ENCODE measurements around the gene CGB8. TPM values are rescaled to one million over a fixed set of nuclear protein-coding genes. Genes with fewer than 3 reads are reported as not detected.
A peak's percentile ranks its signal among the peaks of the same experiment; 100 is the strongest.

The CGB8 gene
- total RNA-seq, 1 donor: not detected

DNA sequence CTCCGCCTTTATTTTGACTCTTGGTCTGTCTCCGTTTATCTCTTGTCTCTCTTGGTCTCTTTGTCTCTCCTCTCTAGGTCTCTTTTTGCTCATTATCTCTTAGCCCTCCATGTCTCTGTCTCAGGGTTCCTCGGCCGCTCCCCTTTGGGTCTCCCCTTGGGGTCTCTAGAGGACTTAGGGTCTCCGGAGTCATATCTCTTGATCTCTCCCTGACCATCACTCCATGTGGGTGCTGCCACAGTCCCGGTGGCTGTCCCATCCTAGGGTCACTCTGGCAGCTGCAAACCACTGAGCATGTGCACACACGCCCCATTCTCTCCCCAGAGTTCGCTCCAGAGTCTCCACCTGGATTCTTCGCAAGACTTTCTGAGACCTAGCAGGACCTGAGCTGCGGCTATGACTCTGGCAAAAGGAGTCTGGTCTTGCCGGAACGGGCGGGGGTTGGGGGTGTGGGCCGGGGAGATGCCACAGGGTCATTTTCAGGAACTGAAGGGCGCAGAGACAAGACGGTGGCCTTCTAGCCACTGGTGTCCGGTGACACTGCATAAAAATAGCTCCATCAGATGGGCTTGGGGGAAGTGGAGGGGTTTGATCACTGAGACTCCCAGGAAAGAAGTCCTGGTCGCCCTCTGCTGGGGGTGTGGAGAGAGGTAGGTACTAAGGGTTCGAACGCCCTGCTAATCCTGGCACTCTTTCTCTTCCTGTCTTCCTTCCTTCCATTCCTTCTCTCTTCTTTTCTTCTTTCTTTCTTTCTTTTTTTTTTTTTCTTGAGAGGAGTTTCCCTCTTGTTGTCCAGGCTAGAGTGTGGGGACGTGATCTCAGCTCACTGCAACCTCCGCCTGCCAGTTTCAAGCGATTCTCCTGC, 24.8 kb upstream of the CGB8 start:
- peak; percentile 26 for TF ChIP-seq CTCF (IDR thresholded peaks at IDR 0.05; ENCODE audit: insufficient read depth, low read length)
- no peak for DNase-seq (ENCODE audit: low read depth)
- H3K4me3 ChIP-seq (ENCODE audit: low read depth, low read length): no peak overlapping the region

- no peak overlapping the region for H3K4me3 ChIP-seq (ENCODE audit: low read depth, low read length)
- no peak for TF ChIP-seq CTCF (IDR thresholded peaks at IDR 0.05; ENCODE audit: insufficient read depth, low read length)
- no peak for DNase-seq (ENCODE audit: low read depth)
Observed at GRCh38 chr19:49071860-49072547, 23.1 kb upstream of the CGB8 start.

GRCh38 chr19:49070416-49070815, 21.5 kb upstream of the CGB8 start:
- DNase-seq (ENCODE audit: low read depth): no peak
- TF ChIP-seq CTCF (IDR thresholded peaks at IDR 0.05; ENCODE audit: insufficient read depth, low read length): no peak
- H3K4me3 ChIP-seq (ENCODE audit: low read depth, low read length): no peak overlapping the region

GRCh38 chr19:49069026-49069425, 20.1 kb upstream of the CGB8 start:
- H3K4me3 ChIP-seq (ENCODE audit: low read depth, low read length): no peak overlapping the region
- no peak for DNase-seq (ENCODE audit: low read depth)
- no peak for TF ChIP-seq CTCF (IDR thresholded peaks at IDR 0.05; ENCODE audit: insufficient read depth, low read length)

DNA sequence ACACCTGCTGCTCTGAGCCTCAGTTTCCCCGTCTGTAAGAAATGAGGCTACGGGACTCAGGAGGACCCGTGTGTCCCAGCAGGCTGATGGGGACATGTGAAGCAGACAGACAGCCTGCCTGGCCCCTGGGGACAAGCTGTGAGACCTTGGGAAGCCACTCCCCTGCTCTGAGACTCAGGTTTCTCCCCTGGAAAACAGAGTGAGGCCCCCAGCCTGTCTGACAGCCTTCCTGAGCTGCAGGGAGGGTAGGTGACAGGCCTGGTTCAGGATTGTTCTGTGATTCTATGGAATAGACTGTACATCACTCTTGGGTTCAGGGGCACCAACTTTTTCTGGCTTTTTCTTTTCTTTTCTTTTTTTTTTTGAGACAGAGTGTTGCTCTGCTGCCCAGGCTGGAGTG, 18.6 kb upstream of the CGB8 start:
- no peak for TF ChIP-seq CTCF (IDR thresholded peaks at IDR 0.05; ENCODE audit: insufficient read depth, low read length)
- H3K4me3 ChIP-seq (ENCODE audit: low read depth, low read length): no peak overlapping the region
- DNase-seq (ENCODE audit: low read depth): no peak

DNA sequence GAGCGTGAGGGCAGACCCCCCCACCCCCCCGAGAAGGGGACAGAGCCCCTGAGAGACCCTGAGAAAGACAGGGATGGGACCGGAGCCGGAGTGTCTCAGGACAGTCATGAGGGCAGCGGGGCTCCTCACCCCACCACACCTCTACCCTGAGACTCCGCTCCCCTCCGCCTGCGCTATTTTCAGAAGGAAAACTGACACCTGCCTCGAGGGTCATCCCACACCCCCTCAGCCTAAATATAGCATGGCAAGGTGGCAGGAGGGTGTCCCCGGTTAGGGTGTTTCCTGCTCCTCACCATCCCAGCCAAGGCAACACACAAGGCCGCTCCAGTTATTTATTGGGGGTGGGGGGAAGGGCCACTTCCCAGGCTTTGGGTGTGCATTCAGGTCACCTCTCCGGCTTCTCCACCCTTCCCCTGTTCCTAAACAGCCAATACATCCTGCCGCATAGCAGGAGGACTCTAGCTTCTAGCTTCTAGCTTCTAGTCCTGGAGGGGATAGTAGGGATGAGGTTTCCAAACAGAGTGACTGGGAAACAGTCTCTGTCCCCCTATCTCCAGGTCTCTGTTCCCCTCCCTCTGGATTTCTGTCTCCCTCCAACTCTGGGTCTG, 17.1 kb upstream of the CGB8 start:
- DNase-seq (ENCODE audit: low read depth): no peak
- no peak overlapping the region for H3K4me3 ChIP-seq (ENCODE audit: low read depth, low read length)
- no peak for TF ChIP-seq CTCF (IDR thresholded peaks at IDR 0.05; ENCODE audit: insufficient read depth, low read length)

Data from fibroblast of the aortic adventitia (primary cell).